Mammary epithelial cell (primary cell): Measurements from ENCODE around the gene GALNT15.

Experiments used
- EZH2 ChIP-seq: IDR thresholded peaks from 2 replicates; pipeline ENCODE4 v1.6.1; 2012; ENCODE audit warnings: low read length, inconsistent platforms, borderline replicate concordance
- TF ChIP-seq, protein P1 (sequence below), 2 donors: IDR thresholded peaks in 1 of 2; conservative IDR thresholded peaks in 1 of 2; 2 replicates each; pipeline ENCODE4 v1.5.1; 2011 to 2012; ENCODE audit warnings: inconsistent platforms in 2 of 2, low read length in 2 of 2, mild to moderate bottlenecking in 2 of 2, control low read depth in 1 of 2, low read depth in 1 of 2; ENCODE audit not compliant: insufficient read depth in 1 of 2; ENCODE audit errors: extremely low read depth in 1 of 2

DNA sequence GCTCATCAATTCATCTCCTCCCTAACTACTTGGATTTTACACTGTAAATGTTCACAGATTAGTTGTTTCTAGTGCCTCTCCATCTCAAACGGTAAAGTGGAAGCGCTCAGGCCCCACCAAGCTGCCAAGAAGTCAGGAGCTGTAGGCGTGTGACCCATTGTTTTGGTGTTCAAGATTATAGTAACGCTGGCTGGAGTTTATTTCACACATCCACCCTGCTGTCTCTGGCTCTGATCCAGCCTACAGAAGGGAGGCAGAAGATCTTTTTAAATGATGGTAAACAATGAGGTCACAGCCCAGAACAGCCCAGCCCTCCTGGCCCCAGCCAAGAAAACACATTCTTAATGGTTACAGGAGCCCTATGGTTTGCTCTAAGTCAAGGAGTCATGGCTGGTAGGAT is 25.7 kb upstream of the GALNT15 start:
- TF ChIP-seq, protein P1, sequence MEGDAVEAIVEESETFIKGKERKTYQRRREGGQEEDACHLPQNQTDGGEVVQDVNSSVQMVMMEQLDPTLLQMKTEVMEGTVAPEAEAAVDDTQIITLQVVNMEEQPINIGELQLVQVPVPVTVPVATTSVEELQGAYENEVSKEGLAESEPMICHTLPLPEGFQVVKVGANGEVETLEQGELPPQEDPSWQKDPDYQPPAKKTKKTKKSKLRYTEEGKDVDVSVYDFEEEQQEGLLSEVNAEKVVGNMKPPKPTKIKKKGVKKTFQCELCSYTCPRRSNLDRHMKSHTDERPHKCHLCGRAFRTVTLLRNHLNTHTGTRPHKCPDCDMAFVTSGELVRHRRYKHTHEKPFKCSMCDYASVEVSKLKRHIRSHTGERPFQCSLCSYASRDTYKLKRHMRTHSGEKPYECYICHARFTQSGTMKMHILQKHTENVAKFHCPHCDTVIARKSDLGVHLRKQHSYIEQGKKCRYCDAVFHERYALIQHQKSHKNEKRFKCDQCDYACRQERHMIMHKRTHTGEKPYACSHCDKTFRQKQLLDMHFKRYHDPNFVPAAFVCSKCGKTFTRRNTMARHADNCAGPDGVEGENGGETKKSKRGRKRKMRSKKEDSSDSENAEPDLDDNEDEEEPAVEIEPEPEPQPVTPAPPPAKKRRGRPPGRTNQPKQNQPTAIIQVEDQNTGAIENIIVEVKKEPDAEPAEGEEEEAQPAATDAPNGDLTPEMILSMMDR (conservative IDR thresholded peaks at IDR 0.05 in 1 of 2, IDR thresholded peaks at IDR 0.05 in 1 of 2; ENCODE audit: extremely low read depth in 1 of 2, insufficient read depth in 1 of 2, low read depth in 1 of 2, low read length in 2 of 2) = no peak
- no peak for TF ChIP-seq EZH2
